Neural progenitor cell (in vitro differentiated cells): ENCODE measurements around the gene CIDEB. TPM values are rescaled to one million over a fixed set of nuclear protein-coding genes. Genes with fewer than 3 reads are reported as not detected.

Experiments
- DNase-seq: peaks from one replicate; pipeline ENCODE4 v3.0.0-alpha.2; 2016; ENCODE audit warnings: low spot score
- H2AFZ ChIP-seq: fragments of 200-600 bp; sonication (generic); replicated peaks from 2 replicates; pipeline ENCODE4 v1.6.1; 2016; ENCODE audit warnings: antibody characterized with exemption
- H3F3A ChIP-seq: fragments of 200-600 bp; sonication (generic); 2 replicates; pipeline ENCODE4 v1.6.1; 2016; ENCODE audit warnings: antibody characterized with exemption, low read depth
- H3K27ac ChIP-seq: fragments of 200-600 bp; sonication (generic); 2 replicates; pipeline ENCODE4 v1.5.1; 2016; ENCODE audit warnings: mild to moderate bottlenecking
- H3K27me3 ChIP-seq: fragments of 200-600 bp; sonication (generic); 2 replicates; pipeline ENCODE4 v1.6.1; 2016; ENCODE audit warnings: mild to moderate bottlenecking, moderate library complexity
- H3K36me3 ChIP-seq: fragments of 200-600 bp; sonication (generic); 2 replicates; pipeline ENCODE4 v1.5.1; 2016
- H3K4me1 ChIP-seq: fragments of 200-600 bp; sonication (generic); 2 replicates; pipeline ENCODE4 v1.6.1; 2016; ENCODE audit warnings: mixed run types
- H3K4me2 ChIP-seq: fragments of 200-600 bp; sonication (generic); 2 replicates; pipeline ENCODE4 v1.6.1; 2016
- H3K4me3 ChIP-seq: fragments of 200-600 bp; sonication (generic); 2 replicates; pipeline ENCODE4 v1.5.1; 2016
- H3K79me2 ChIP-seq: fragments of 200-600 bp; sonication (generic); 2 replicates; pipeline ENCODE4 v1.6.1; 2016; ENCODE audit warnings: low read depth
- H3K9ac ChIP-seq: fragments of 200-600 bp; sonication (generic); 2 replicates; pipeline ENCODE4 v1.6.1; 2016
- H3K9me3 ChIP-seq: fragments of 200-600 bp; sonication (generic); 2 replicates; pipeline ENCODE4 v1.5.1; 2016; ENCODE audit warnings: low read depth
- H4K20me1 ChIP-seq: fragments of 200-600 bp; sonication (generic); 2 replicates; pipeline ENCODE4 v1.6.1; 2016; ENCODE audit warnings: low read depth
- H3K27ac Mint-ChIP-seq: 3 replicates; pipeline ENCODE4 v1.8.0; 2021; ENCODE audit warnings: mixed read lengths
- H3K27me3 Mint-ChIP-seq: 2 replicates; pipeline ENCODE4 v1.8.0; 2022; ENCODE audit warnings: low read depth, mild to moderate bottlenecking, inconsistent platforms, moderate library complexity, mixed read lengths; ENCODE audit not compliant: insufficient read depth
- H3K36me3 Mint-ChIP-seq: 3 replicates; pipeline ENCODE4 v1.8.0; 2021; ENCODE audit warnings: mixed read lengths
- H3K4me1 Mint-ChIP-seq: 3 replicates; pipeline ENCODE4 v1.8.0; 2021; ENCODE audit warnings: mixed read lengths
- H3K4me3 Mint-ChIP-seq: 3 replicates; pipeline ENCODE4 v1.8.0; 2021; ENCODE audit warnings: mild to moderate bottlenecking, moderate library complexity, mixed read lengths
- H3K9me3 Mint-ChIP-seq: 3 replicates; pipeline ENCODE4 v1.8.0; 2020; ENCODE audit warnings: mixed read lengths
- CTCF ChIP-seq: fragments of 200-600 bp; sonication (generic); IDR thresholded peaks from 2 replicates; pipeline ENCODE4 v1.5.1; 2017; ENCODE audit warnings: antibody characterized with exemption, mild to moderate bottlenecking
- EZH2 ChIP-seq: fragments of 200-600 bp; sonication (generic); IDR thresholded peaks from 2 replicates; pipeline ENCODE4 v1.6.1; 2017; ENCODE audit warnings: antibody characterized with exemption, mild to moderate bottlenecking, moderate library complexity
- EZH2phosphoT487 ChIP-seq: fragments of 200-600 bp; sonication (generic); IDR thresholded peaks from 2 replicates; pipeline ENCODE4 v1.6.1; 2017; ENCODE audit warnings: antibody characterized with exemption
- total RNA-seq: library from RNA; depleted of rRNA; stranded (reverse); fragments of >200 nt; gene quantifications from 2 replicates; pipeline ENCODE4 v1.2.3, GENCODE V29; 2015; ENCODE audit warnings: low replicate concordance

Gene CIDEB
- total RNA-seq, 1 donor from 2014 or later: not detected

DNA sequence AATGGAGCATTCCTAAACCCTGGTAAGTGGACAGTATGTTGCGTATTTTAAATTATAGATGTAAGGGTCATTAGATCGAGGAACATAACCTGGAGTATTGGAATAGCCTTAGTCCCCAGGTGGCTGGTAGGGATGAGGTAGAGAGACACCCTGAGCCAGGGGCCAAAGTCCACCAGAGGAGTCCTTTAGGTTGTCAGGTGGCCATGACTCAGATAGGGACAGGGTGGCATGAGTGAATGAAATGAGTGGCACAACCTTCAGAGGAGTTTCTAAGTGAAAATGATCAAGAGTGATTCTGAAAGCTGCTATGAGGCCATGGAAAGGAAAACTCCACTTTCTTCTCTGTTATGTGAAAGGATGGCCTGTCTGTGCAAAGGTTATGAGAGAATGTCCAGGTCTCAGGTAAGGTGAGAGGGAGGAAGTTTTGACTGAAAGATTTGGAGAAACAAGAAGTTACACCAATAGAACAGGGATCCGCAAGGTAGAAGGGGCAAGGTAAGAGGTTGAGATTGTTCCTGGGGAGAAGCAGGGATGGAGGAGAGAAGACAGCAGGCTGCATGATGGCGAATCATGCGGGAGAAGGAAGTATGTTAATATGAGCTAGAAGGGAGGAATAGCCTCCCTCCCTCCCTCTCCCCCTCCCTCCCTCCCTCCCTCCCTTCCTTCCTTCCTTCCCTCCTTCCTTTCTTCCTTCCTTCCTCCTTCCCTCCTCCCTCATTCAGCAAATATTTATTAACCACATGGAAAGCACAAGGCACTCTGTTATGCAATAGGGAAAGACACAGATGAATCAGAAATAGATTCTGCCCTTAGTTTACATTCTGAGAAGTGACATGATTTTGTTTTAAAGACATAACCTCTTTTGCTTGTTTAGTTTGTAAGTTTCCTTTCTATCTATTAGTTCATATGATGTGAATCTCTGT is 46.0 kb upstream of the CIDEB start:
- H3K79me2 ChIP-seq: no peaks in the 10 kb centered on the region
- no peak for TF ChIP-seq EZH2phosphoT487
- TF ChIP-seq CTCF: no peak
- TF ChIP-seq EZH2: no peak
- H4K20me1 ChIP-seq: no peaks in the 10 kb centered on the region
- H3K9me3 ChIP-seq: no peaks in the 10 kb centered on the region
- peaks cover 2% of the 10 kb centered on the region for H3K9me3 Mint-ChIP-seq
- no peaks in the 10 kb centered on the region for H3K36me3 ChIP-seq
- no peak overlapping the region for H3K4me3 Mint-ChIP-seq
- no peak overlapping the region for H3K9ac ChIP-seq
- no peaks in the 10 kb centered on the region for H3K4me1 Mint-ChIP-seq
- H3K4me2 ChIP-seq: no peak overlapping the region
- H3K4me3 ChIP-seq: no peak overlapping the region
- H3K27me3 Mint-ChIP-seq: peaks cover 32% of the 10 kb centered on the region
- no peak overlapping the region for H3K27ac ChIP-seq
- H3K27me3 ChIP-seq: peaks cover 96% of the 10 kb centered on the region
- no peak overlapping the region for H2AFZ ChIP-seq
- DNase-seq: no peak
- H3K36me3 Mint-ChIP-seq: no peaks in the 10 kb centered on the region
- H3K4me1 ChIP-seq: no peaks in the 10 kb centered on the region
- H3K27ac Mint-ChIP-seq: no peak overlapping the region
- no peaks in the 10 kb centered on the region for H3F3A ChIP-seq

GRCh38 chr14:24351517-24351916 is 43.7 kb upstream of the CIDEB start:
- Histone ChIP-seq H4K20me1 (no peaks in the 10 kb centered on the region), H3K4me3 (no peak overlapping the region), H3F3A (no peaks in the 10 kb centered on the region), H3K9me3 (no peaks in the 10 kb centered on the region), H3K36me3 (no peaks in the 10 kb centered on the region), H3K27ac (no peak overlapping the region), H3K79me2 (no peaks in the 10 kb centered on the region), H3K4me1 (no peaks in the 10 kb centered on the region), H3K9ac (no peak overlapping the region), H3K27me3 (peaks cover 95% of the 10 kb centered on the region), H3K4me2 (no peak overlapping the region), H2AFZ (no peak overlapping the region)
- Mint-ChIP-seq H3K4me3 (no peak overlapping the region), H3K4me1 (no peaks in the 10 kb centered on the region), H3K36me3 (no peaks in the 10 kb centered on the region), H3K27me3 (peaks cover 38% of the 10 kb centered on the region), H3K27ac (no peak overlapping the region), H3K9me3 (peaks cover 2% of the 10 kb centered on the region)
- no peak for DNase-seq
- TF ChIP-seq CTCF (no peak), EZH2phosphoT487 (no peak), EZH2 (no peak)

DNA sequence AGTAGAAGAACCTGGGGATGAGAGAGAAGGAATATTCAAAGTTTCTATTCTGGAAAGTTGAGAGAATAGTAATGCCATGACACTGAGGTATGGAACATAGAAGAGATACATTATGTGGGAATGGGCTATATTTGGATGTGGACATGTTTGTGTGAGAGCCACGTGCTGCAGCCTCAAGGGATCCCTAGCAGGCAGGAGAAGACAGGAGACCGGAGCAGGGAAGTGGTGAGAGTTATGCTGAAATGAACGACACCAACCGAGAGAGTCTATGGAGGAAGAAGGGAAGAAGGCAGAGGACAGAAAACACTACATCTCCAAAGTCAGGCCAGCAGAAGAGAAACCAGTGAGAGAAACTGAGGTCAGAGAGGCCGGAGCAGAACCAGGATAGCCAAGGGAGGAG is 42.0 kb upstream of the CIDEB start:
- H3K27ac ChIP-seq: no peak overlapping the region
- no peaks in the 10 kb centered on the region for H3K9me3 ChIP-seq
- no peaks in the 10 kb centered on the region for H4K20me1 ChIP-seq
- no peak for DNase-seq
- H3K36me3 Mint-ChIP-seq: no peaks in the 10 kb centered on the region
- no peaks in the 10 kb centered on the region for H3K4me1 Mint-ChIP-seq
- H3K9ac ChIP-seq: no peak overlapping the region
- no peaks in the 10 kb centered on the region for H3K36me3 ChIP-seq
- no peak overlapping the region for H3K4me3 ChIP-seq
- H3K27me3 ChIP-seq: peaks cover 91% of the 10 kb centered on the region
- no peak overlapping the region for H2AFZ ChIP-seq
- H3K27me3 Mint-ChIP-seq: peaks cover 34% of the 10 kb centered on the region
- TF ChIP-seq EZH2phosphoT487: no peak
- no peak for TF ChIP-seq EZH2
- no peak for TF ChIP-seq CTCF
- no peaks in the 10 kb centered on the region for H3F3A ChIP-seq
- no peak overlapping the region for H3K27ac Mint-ChIP-seq
- H3K79me2 ChIP-seq: no peaks in the 10 kb centered on the region
- H3K9me3 Mint-ChIP-seq: peaks cover 2% of the 10 kb centered on the region
- no peaks in the 10 kb centered on the region for H3K4me1 ChIP-seq
- no peak overlapping the region for H3K4me3 Mint-ChIP-seq
- no peak overlapping the region for H3K4me2 ChIP-seq
